Islet of Langerhans (tissue), 1 donor: Measurements from ENCODE around the gene HPSE.

Source experiments
- FAIRE-seq: peaks from one replicate; lab custom pipeline; 2011; peaks lifted over from hg19 to GRCh38; lab: Jason Lieb, UNC

Gene HPSE

GRCh38 chr4:83247415-83248357 is 87.0 kb downstream of the HPSE start:
- no peak for FAIRE-seq
